SU-DHL-6 (cell line): ENCODE measurements around the gene TNMD.
"Not testable (repeated sequence)": the region's sequence is repeated elsewhere in the genome, so short reads cannot be mapped to it uniquely, and the experiment has no call there.

ENCODE experiments used
- H2AFZ ChIP-seq: fragments of 200-600 bp; sonication (generic); 2 replicates; pipeline ENCODE4 v1.6.1; 2014; ENCODE audit warnings: low read depth, mild to moderate bottlenecking, moderate library complexity, mixed read lengths, antibody characterized with exemption, low read length; ENCODE audit not compliant: severe bottlenecking
- H3F3A ChIP-seq: fragments of 200-600 bp; shearing (Covaris generic); 2 replicates; pipeline ENCODE4 v1.6.0; 2016; ENCODE audit warnings: antibody characterized with exemption, mild to moderate bottlenecking; ENCODE audit not compliant: insufficient read depth
- H3K27ac ChIP-seq: fragments of 200-600 bp; sonication (generic); 2 replicates; pipeline ENCODE4 v1.5.1; 2016; ENCODE audit warnings: low read depth, mild to moderate bottlenecking, low read length, moderate library complexity, mixed read lengths
- H3K27me3 ChIP-seq: fragments of 200-600 bp; sonication (generic), shearing (Covaris generic); 2 replicates; pipeline ENCODE4 v1.6.0; 2014; ENCODE audit warnings: mild to moderate bottlenecking, low read length
- H3K36me3 ChIP-seq: fragments of 200-600 bp; sonication (generic); 2 replicates; pipeline ENCODE4 v1.6.1; 2014; ENCODE audit warnings: mild to moderate bottlenecking, low read length, mixed read lengths
- H3K4me2 ChIP-seq: fragments of 300-600, 200-600 bp; shearing (Covaris generic), sonication (generic); 2 replicates; pipeline ENCODE4 v1.6.0; 2014; ENCODE audit warnings: low read length, low read depth, mild to moderate bottlenecking; ENCODE audit not compliant: poor library complexity, severe bottlenecking
- H3K4me3 ChIP-seq: fragments of 200-600 bp; sonication (generic); 2 replicates; pipeline ENCODE4 v1.5.1; 2014; ENCODE audit warnings: antibody characterized with exemption, low read length, mild to moderate bottlenecking, mixed read lengths; ENCODE audit not compliant: insufficient read depth, poor library complexity, severe bottlenecking
- H3K79me2 ChIP-seq: fragments of 200-600 bp; sonication (generic); 2 replicates; pipeline ENCODE4 v1.6.1; 2014; ENCODE audit warnings: mild to moderate bottlenecking, low read length, moderate library complexity; ENCODE audit not compliant: insufficient read depth
- H3K9ac ChIP-seq: fragments of 200-600 bp; sonication (generic); 2 replicates; pipeline ENCODE4 v1.7.0; 2014; ENCODE audit warnings: mild to moderate bottlenecking, low read length
- H3K9me2 ChIP-seq: fragments of 200-600 bp; sonication (generic); replicated peaks from 2 replicates; pipeline ENCODE4 v1.6.1; 2014; ENCODE audit warnings: low read length; ENCODE audit not compliant: insufficient read depth
- H3K9me3 ChIP-seq: fragments of 200-600 bp; sonication (generic); 2 replicates; pipeline ENCODE4 v1.6.1; 2014; ENCODE audit warnings: low read length, mixed read lengths; ENCODE audit not compliant: insufficient read depth
- H4K20me1 ChIP-seq: fragments of 200-600 bp; sonication (generic); 2 replicates; pipeline ENCODE4 v1.6.1; 2014; ENCODE audit warnings: low read depth, mild to moderate bottlenecking, antibody characterized with exemption, low read length, moderate library complexity, mixed read lengths
- EZH2phosphoT487 ChIP-seq: fragments of 200-600 bp; sonication (generic), shearing (Covaris generic); conservative IDR thresholded peaks from 2 replicates; pipeline ENCODE4 v1.6.1; 2018; ENCODE audit warnings: mild to moderate bottlenecking, antibody characterized with exemption, low read length, moderate library complexity, mixed read lengths
- TF ChIP-seq, protein P1 (sequence below): fragments of 200-600 bp; sonication (generic); IDR thresholded peaks from one replicate; pipeline ENCODE4 v1.5.1; 2017; ENCODE audit warnings: antibody characterized with exemption, mild to moderate bottlenecking, low read length, moderate library complexity; ENCODE audit not compliant: insufficient read depth, poor library complexity, severe bottlenecking

Gene TNMD

GRCh38 chrX:100584611-100585010, at the start of gene TNMD:
Gene TNMD, plus strand, starts transcription at chrX:100584936. Its CDS starts 83 bp downstream, at chrX:100585019.
- Histone ChIP-seq H3K4me2 (no peak within 1 kb of the TSS), H3K36me3 (no peaks in the 10 kb centered on the region), H2AFZ (no peak within 1 kb of the TSS), H3K9ac (no peak within 1 kb of the TSS), H3K79me2 (no peaks in the 10 kb centered on the region), H3K4me3 (no peak within 1 kb of the TSS), H3K27me3 (no peaks in the 10 kb centered on the region), H3K9me3 (no peaks in the 10 kb centered on the region), H3K9me2 (no peaks in the 10 kb centered on the region), H3F3A (no peaks in the 10 kb centered on the region), H3K27ac (no peak within 1 kb of the TSS), H4K20me1 (no peaks in the 10 kb centered on the region)
- TF ChIP-seq EZH2phosphoT487: no peak
- TF ChIP-seq, protein P1, sequence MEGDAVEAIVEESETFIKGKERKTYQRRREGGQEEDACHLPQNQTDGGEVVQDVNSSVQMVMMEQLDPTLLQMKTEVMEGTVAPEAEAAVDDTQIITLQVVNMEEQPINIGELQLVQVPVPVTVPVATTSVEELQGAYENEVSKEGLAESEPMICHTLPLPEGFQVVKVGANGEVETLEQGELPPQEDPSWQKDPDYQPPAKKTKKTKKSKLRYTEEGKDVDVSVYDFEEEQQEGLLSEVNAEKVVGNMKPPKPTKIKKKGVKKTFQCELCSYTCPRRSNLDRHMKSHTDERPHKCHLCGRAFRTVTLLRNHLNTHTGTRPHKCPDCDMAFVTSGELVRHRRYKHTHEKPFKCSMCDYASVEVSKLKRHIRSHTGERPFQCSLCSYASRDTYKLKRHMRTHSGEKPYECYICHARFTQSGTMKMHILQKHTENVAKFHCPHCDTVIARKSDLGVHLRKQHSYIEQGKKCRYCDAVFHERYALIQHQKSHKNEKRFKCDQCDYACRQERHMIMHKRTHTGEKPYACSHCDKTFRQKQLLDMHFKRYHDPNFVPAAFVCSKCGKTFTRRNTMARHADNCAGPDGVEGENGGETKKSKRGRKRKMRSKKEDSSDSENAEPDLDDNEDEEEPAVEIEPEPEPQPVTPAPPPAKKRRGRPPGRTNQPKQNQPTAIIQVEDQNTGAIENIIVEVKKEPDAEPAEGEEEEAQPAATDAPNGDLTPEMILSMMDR: no peak

DNA sequence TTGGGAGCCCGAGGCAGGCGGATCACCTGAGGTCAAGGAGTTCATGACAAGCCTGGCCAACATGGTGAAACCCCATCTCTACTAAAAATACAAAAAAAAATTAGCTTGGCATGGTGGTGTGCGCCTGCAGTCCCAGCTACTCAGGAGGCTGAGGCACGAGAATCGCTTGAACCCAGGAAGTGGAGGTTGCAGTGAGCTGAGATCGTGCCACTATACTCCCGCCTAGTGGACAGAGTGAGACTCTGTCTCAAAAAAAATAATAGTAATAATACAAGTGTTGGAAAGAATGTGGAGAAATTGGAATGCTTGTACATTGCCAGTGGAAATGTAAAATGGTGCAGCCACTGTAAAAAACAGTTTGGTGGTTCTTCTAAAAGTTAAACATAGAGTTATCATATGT, 19.2 kb upstream of the TNMD start:
- H3K27me3 ChIP-seq, H3K9ac ChIP-seq, H3K9me2 ChIP-seq: not testable (repeated sequence)

DNA sequence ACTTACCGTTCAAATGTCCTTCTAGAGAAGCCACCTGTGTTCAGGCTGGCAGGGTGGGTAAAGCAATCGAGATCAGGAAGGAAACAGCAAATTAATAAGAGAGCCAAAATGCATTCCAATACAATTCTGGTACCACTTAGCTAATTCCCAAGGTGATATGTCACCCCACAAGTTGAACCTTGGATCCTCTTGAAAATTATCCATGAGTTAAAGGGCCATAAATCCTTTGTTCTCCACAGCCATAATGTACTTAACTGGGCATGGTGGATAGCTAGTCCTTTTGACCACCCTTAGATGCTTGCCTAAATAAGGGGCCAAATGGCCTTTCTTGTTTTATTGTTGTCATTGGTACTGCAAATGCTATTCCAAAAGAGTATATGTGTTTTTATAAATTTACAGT, 2.0 kb downstream of the TNMD start:
- TF ChIP-seq, protein P1: no peak
- TF ChIP-seq EZH2phosphoT487: no peak

More for the DNA sequence above, 19.2 kb upstream of the TNMD start:
- not testable (repeated sequence) for H3K9me3 ChIP-seq, H3K36me3 ChIP-seq, H3K4me2 ChIP-seq, H3K4me3 ChIP-seq, H3K27ac ChIP-seq, H3F3A ChIP-seq, H3K79me2 ChIP-seq, H2AFZ ChIP-seq, H4K20me1 ChIP-seq

DNA sequence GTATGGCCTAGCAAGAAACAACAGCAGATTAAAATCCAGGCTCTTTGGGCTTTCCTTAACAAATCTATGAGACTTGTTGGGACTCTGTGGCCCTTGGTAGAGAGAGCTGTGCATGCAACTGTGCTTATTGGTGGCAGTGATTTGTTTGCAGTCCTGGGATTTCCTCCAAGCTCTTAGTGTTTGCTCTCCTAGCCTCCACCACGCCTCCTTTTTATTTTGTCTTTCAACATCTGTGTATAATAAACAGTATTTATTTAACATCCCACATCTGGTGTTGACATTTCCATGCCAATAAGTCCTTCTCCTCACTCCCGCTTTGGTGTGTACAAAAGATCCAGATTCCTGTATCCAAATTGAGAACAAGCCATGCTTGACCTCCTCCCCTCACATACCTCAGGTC, 3.1 kb downstream of the TNMD start:
- Histone ChIP-seq H3K9me2 (no peaks in the 10 kb centered on the region), H3K4me2 (no peak overlapping the region)

More for the DNA sequence above, 2.0 kb downstream of the TNMD start:
- Histone ChIP-seq H3K9me3 (no peaks in the 10 kb centered on the region), H3K4me3 (no peak overlapping the region), H3F3A (no peaks in the 10 kb centered on the region), H3K9ac (no peak overlapping the region), H3K79me2 (no peaks in the 10 kb centered on the region), H3K9me2 (no peaks in the 10 kb centered on the region), H3K27me3 (no peaks in the 10 kb centered on the region), H3K36me3 (no peaks in the 10 kb centered on the region), H3K4me2 (no peak overlapping the region), H3K27ac (no peak overlapping the region), H2AFZ (no peak overlapping the region), H4K20me1 (no peaks in the 10 kb centered on the region)

More for the DNA sequence above, 3.1 kb downstream of the TNMD start:
- Histone ChIP-seq H3K27ac (no peak overlapping the region), H3K4me3 (no peak overlapping the region), H2AFZ (no peak overlapping the region), H3K79me2 (no peaks in the 10 kb centered on the region), H3K9ac (no peak overlapping the region), H3K9me3 (no peaks in the 10 kb centered on the region), H3K27me3 (no peaks in the 10 kb centered on the region), H3K36me3 (no peaks in the 10 kb centered on the region), H4K20me1 (no peaks in the 10 kb centered on the region), H3F3A (no peaks in the 10 kb centered on the region)
- no peak for TF ChIP-seq EZH2phosphoT487
- TF ChIP-seq, protein P1: no peak
